T follicular helper cell (primary cell): Measurements from ENCODE around the gene MRPL18.
"Not testable (repeated sequence)": the region's sequence is repeated elsewhere in the genome, so short reads cannot be mapped to it uniquely, and the experiment has no call there.

ENCODE experiments used
- DNase-seq: peaks from one replicate; pipeline ENCODE4 v3.0.0-alpha.2; 2020; ENCODE audit warnings: low read depth
- total RNA-seq, 2 experiments: gene quantifications; one replicate each; lab custom pipeline; 2026; lab: John Stamatoyannopoulos, UW

Gene MRPL18
- total RNA-seq = 33.4 to 55.7 reads per million in 2 experiments

DNA sequence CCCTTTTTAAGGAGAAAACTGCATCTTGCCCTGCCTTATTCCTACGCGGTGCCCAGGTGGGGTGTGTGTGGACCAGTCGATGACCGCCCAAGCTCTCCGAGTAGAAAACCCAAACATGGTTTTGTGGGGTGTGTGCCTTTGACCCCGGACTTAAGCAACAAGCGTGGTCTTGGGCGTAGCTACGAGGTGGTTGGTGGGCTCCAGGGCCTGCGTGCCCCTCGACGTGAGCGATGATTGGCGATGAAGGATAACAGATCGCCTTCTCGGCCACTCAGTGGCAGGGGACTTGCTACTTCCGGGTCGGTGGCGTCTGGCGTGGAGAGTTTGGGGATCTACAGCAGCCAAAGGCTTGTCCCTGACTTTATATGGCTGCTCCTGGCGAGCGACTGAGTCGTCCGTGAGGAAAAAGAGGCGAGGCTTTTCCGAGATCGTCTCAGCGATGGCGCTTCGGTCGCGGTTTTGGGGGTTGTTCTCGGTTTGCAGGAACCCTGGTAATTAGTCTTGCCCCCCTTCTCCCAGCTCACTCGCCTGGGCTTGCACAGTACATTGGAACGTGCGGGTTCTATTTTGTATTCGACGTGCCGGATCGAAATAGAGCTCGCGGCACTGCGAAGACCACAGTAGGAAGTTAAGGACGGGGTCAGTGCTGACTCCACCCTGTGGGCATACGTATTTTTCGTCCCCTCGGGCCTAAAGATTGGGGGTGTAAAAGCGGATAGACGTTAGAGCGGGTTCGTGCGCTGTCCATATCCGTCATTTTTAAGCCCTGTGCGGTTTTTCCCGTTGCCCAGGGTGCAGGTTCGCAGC lies at the start of gene MRPL18:
MRPL18 (plus strand) TSS at position 319 of the 807 bp plus-strand sequence; CDS start at position 440, 121 bp downstream.
- peak; percentile 81 for DNase-seq

DNA sequence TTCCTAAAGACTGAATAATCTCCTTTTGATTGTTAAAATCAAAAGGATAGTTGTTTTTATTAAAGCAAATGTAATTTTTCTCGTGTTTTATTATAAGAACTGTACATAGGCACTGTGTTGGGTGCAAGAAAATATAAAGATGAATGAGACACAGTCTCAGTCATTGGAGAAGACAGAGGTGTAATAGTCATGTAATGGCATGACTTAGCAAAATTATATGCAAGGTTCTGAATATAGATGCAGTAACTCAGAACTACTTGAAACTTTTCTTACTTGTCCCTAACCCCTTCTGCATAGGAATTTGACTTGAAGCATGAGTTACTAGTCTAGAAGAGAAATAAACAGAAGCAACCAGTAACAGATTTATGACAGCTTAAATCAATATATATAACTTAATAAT lies 48.1 kb upstream of the MRPL18 start:
- no peak for DNase-seq

DNA sequence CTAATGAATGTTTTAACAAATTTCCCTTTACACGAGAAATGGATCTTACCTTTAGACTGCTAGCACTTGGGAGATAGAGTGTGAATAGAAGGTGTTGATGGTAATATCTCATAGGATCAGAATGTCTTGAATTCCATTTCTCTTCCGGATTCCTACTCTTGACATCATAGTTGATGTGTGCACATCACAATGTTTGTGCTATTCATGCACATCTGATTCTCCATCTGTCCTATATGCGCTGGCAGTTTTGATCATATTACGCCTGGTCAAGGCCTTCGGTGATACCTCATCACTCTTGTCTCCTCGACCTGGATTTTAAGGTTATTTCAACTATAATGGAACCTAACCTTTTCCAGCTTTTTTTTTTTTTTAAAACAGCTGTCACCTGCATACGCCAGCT lies 45.2 kb upstream of the MRPL18 start:
- DNase-seq = no peak

DNA sequence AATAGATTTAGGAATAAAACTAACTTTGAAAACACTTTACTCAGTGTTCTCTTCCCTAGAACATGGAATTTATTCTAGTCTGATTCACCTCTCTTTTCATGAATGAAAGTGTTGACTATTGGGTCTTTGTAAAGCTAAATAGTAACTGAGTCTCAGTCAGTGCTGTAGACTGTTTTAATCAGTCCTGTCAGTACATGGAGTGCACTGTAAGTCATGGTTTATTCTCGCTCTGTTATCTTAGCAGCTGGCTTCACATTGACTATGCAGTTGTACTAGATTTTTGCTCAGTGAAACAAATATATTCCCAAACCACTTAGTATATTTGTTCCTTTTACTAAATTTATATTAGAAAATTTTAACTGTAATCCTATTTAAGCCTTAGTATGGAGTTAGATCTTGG lies 43.5 kb upstream of the MRPL18 start:
- no peak for DNase-seq

- DNase-seq = not testable (repeated sequence)
Observed at GRCh38 chr6:159748127-159748526, 42.1 kb upstream of the MRPL18 start.

GRCh38 chr6:159751448-159751847 lies 38.8 kb upstream of the MRPL18 start:
- DNase-seq = no peak

DNA sequence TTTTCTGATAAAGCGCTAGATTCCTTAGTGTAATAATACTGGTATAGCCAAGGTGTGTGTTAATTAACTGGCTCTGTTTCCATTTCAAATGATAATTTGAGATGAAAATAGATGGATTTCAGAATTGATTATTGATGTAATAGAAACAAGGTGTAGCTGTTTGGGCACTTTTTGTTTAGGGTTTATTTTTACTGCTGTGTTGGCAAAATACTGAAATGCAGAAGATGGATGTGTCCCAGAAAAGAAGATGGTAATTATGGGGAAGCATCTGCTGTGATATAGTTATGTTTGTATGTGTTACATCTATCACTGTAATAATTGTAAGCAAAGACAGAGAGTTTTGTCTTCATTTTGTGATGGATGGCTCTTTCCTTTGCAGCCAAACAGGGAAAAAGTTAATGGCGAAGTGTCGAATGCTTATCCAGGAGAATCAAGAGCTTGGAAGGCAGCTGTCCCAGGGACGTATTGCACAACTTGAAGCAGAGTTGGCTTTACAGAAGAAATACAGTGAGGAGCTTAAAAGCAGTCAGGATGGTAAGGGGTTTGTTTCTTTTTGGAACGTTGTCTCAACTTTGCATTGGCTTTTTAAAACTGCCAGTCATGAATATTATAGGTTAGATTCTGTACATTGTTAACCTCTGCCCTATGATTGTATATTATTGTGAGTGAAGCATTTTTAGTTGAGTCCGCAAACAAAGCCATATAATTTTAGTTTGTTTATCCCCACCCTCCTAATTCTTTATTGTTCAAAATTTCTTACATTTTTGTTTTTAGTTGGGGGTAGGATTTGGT lies 37.0 kb upstream of the MRPL18 start:
- DNase-seq = no peak

- no peak for DNase-seq
Observed at GRCh38 chr6:159754401-159754800, 35.9 kb upstream of the MRPL18 start.

DNA sequence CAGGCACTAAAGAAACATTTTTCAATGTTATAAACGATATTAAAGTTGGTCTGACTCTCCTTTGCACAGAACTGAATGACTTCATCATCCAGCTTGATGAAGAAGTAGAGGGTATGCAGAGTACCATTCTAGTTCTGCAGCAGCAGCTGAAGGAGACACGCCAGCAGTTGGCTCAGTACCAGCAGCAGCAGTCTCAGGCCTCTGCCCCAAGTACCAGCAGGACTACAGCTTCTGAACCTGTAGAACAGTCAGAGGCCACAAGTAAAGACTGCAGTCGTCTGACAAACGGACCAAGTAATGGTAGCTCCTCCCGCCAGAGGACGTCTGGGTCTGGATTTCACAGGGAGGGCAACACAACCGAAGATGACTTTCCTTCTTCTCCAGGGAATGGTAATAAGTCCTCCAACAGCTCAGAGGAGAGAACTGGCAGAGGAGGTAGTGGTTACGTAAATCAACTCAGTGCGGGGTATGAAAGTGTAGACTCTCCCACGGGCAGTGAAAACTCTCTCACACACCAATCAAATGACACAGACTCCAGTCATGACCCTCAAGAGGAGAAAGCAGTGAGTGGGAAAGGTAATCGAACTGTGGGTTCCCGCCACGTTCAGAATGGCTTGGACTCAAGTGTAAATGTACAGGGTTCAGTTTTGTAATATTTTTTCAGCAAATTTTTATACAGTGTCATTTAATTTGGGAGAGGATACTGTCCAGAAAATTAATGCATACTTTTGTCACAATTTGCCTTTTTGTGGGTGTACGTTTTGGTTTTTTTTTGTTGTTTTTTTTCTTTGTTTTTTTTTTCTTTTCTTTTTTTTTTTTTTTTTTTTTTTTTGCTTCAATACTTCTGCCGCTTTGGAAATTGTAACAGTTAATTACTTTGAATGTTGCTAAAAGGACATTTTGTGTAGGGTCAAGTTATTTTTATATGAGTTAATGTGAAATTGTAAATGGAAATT lies 35.0 kb upstream of the MRPL18 start:
- no peak for DNase-seq

DNA sequence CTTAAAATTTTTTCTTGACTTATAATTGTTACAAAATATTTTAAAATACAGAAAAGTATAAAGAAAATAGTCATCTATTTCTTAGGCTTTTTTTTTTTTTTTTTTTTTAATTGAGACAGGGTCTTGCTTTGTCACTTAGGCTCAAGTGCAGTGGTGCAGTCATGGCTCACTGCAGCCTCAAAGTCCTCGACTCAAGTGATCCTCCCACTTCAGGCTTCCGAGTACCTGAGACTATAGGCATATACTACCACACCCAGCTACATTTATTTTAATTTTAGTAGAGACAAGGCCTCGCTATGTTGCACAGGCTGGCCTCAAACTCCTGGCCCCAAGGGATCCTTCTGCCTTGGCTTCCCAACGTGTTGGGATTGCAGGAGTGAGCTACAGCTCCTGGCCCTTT lies 33.8 kb upstream of the MRPL18 start:
- DNase-seq = no peak

- DNase-seq = no peak
Observed at GRCh38 chr6:159758031-159759001, 32.0 kb upstream of the MRPL18 start.

DNA sequence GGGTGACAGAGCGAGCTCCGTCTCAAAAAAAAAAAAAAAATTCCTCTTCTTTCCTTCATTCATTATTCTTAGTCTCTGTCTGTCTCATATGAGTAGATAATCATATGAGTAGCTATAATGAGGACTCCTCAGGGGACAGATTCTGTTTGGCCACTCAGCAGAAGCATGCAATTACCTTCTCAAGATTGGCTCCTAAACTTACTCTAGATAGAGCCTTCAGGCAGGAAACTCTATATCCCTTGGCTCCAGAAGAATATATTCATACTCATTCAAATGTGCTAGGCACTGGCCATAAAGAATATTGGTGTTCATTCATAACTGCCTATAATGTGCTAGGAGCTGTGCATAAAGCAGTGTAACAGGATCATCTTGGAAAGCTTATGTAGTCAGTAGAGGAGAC lies 30.6 kb upstream of the MRPL18 start:
- no peak for DNase-seq

DNA sequence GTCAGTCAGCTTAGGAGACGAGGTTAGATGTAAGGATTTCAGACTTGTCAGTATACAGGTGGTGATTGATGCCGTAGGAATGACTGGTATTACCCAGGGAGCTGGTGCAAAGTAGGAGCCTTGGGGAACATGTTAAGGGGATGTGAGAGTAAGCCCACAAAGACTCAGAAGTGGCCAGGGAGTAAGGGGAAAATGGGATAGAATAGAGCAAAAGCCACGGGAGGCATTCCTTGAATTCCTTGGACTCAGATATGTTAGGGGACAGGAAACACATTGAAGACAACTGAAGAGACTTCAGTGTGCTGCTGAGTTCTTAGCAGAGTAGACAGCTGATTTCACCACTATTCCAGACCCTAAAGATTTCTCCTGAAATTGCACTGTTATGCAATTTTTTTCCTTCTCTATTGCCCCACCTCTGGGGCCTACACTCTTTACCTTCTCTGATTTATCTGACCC lies 29.6 kb upstream of the MRPL18 start:
- DNase-seq = no peak

- DNase-seq = no peak
Observed at GRCh38 chr6:159761129-159761872, 29.0 kb upstream of the MRPL18 start.

- peak; percentile 88 for DNase-seq
Observed at GRCh38 chr6:159761873-159762680, 28.2 kb upstream of the MRPL18 start, which contains the start of gene ACAT2. Gene ACAT2, plus strand, starts transcription at chr6:159762045. Its CDS starts 43 bp downstream, at chr6:159762088.

DNA sequence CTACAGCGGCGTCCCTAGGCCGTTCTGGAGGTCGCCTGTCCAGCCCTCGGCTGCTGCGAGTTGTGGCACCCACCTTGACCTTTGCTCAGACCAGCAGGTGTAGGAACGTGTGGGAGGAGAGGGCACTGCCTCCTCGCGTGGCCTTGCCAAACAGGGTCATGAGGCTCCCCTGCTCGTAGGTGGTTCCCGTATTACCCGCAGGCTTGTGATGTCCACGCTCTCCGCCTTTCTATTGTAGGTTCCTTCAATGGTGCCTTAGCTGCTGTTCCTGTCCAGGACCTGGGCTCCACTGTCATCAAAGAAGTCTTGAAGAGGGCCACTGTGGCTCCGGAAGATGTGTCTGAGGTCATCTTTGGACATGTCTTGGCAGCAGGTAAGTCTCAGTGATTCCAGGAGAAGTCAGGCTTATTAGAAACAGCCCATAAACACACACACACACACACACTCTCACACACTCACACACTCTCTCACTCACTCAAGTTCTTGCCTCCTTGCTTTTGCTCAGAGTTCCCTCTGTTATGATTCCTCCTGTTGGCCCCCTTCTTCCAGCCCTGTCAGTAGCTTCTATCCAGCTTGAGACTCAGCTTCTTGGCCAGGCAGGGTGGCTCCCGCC lies 27.5 kb upstream of the MRPL18 start:
- DNase-seq = peak; percentile 12

- no peak for DNase-seq
Observed at GRCh38 chr6:159766906-159767305, 23.4 kb upstream of the MRPL18 start.

DNA sequence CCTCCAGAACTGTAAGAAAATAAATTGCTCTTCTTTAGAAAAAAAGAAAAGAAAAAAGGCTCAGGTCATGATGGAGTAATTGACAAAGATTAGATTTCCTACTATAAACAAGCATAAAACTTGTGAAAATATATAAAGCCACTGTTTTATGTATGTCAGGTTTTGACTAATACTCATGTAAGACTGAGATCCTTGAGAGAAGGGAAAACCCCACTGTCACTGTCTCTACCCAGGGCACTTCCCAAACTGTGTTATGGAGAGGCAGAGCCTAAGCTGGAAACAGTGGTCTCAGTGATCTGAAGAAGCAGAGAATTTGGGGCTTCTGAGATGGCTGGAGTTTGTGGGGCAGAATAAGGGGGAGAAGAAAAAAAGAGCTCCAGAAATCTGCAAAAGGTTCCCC lies 20.8 kb upstream of the MRPL18 start:
- no peak for DNase-seq
